Globus pallidus (tissue), 1 donor: ENCODE results near the gene NMUR1.
"Not testable (repeated sequence)": the region's sequence is repeated elsewhere in the genome, so short reads cannot be mapped to it uniquely, and the experiment has no call there.

Source experiments
- DNase-seq: peaks from one replicate; pipeline ENCODE4 v3.0.0-alpha.2; 2015; ENCODE audit warnings: low spot score

Gene NMUR1

DNA sequence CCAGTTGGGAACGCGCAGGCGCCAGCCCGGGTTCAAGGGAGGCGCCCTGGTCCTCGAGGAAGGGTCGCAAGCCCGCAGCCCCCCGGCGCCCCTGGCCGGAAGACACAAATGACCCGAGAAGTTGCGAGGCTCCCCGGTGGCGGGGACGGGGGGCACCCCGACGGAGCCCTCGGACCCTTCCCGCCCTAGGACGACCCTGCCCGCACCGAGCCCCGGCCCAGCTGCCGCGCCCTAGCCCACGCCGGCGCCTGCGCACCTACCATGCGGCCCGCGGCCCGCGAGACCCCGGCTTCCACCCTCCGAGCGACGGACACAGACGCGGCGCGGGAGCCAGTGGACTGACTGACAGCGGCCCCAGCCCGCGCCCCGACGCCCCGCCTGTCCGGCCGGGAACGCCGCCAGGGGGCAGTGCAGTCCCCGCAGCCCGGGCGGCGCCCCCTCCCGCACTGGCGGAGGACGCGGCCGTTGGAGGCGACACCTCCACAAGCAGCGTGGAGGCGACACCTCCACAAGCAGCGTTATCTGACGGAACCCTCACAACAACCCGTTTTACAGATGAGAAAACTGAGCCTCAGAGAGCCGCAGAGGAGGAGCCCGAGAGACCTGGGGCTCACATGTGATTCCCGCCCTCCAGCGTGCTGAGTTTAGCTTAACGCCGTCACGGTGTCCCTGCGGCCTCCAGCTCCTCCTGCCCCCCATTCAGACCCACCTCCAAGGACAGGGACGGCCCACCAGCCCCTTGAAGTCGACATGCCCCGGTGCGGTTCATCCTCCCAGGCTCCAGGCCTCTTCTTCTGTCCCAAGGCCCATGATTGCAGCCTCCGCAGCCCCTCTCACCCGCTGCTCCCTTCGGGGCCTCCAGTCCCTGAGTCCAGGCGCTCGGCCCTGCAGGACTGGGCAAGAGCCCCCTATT, at the start of gene NMUR1:
Gene NMUR1, minus strand, starts transcription at position 347 of the 913 bp plus-strand sequence. Its CDS starts 84 bp downstream, at position 263.
- no peak for DNase-seq

DNA sequence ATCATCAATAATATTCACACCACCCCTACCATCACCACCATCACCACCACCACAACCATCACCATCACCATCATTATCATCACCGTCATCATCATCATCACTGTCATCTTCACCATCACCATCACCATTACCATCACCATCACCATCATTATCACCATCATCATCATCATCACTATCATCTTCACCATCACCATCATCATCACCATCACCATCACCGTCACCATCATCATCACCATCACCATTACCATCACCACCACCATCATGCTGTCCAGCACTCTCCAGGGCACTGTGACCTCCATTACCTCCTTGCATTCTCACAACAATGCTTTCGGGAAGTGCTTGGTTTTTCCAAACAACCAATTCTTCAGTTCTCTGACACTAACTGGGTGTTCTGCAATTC, 49.3 kb upstream of the NMUR1 start:
- DNase-seq = no peak

DNA sequence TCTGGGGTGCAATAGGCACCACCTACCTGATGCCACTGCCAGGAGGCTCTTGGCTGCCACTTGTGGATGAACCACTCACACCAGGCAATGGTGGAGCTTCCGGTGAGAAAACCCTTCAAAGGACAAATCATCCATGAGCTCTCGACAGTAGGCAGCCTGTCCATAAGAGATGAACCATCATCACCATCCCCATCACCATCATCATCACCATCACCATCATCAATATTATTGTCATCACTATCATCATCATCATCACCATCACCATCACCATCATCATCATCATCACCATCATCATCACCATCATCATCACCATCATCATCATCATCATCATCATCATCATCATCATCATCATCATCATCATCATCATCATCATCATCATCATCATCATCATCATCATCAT, 48.4 kb upstream of the NMUR1 start:
- DNase-seq = not testable (repeated sequence)

DNA sequence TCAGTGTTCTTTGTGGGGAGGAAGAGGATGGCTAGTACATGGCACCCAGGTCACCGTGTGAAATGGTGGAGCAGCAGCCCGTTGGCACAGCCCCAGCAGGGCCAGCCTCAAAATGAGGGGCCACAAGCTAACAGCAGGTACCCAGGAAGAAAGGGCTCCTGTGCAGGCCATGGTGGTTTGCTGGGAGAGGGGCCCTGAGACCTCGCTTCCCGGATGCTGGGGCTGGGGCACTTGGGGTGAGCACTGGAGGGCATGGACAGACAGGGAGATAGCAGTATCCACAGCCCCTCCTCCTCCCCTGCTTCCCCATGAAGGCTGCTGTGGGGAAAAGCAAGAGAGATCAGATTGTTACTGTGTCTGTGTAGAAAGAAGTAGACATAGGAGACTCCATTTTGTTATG, 46.2 kb upstream of the NMUR1 start:
- DNase-seq = no peak

DNA sequence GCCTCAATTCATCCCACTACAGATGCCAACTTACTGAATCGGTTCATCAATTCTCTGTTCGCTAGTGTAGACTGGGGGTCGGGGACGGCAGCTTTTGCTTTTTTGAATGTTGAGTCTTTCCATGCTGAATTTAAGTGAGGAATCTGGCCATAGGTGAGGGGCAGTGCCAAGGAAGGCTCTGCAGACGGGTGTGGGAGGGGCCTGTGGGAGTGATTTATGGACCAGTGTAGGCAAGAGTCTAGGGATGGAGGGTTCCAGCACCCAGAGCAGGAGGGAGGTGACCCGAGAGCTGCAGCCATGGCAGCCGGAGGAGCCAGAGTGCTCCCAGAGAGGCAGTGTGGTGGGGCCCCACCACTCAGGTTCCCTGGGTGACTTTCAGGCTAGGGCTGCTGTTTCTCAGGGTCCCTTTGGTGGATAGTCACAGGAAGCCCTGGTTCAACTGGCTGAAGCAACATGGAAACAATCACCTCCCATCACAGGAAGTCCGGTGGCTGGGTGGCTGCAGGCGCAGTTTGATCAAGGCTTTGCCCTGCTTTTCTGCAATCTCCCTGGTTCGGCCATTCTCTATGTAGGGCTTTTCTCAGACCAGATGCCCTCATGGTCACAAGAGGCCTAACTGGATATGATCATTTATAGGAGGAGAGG, 45.5 kb upstream of the NMUR1 start:
- DNase-seq = no peak

DNA sequence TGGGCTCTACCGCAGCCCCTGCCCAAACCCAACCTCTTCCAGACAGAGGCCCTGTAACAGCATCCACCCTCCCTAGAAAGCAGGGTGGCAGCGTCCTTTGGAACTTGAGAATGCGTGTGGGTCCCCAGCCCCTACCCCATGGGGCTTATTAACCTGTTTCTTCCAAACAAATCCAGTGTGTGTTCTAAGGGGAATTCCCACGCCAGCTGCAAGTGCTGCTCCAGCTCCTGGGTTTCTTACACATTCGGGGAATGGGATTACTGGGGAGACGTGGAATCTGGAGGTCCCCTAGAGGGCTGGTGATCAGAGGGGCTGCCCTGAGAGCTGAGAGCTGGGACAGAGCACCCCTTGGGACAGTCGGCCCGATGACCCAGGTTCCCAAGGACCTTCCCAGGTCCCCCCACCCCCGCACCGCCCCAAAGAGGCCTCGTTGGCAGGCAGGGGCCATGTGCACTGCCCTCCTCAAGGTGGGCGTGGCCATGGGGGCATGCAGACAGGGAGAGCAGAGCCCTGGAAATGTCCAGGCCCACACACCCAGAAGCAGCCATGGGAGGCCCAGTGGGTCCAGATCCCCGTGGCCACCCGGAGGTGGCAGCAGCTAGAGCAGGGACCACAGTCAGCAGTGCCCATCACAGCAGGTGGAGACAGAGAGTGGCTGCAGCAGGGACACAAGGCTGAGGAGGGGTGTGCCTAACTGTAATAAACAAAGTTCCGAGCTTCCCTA, 43.6 kb upstream of the NMUR1 start:
- no peak for DNase-seq

DNA sequence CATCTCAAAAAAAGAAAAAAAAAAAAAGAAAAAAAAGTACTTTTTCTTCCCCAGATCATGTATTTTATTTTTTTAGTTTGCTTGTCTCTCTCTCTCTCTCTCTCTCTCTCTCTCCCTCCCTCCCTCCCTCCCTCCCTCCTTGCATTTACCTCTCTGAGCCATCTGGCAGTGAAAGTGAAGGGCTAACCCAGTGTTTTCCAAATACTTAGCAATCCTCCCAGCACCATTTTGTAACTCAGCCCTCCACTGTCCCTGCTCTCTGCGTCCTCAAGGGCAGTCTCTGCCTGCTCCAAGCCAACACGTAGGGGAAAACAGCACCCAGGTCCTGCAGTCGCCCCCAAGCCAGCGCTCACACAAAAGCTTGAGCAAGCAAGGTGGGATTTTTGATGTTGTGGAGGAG, 42.9 kb upstream of the NMUR1 start:
- DNase-seq = no peak

DNA sequence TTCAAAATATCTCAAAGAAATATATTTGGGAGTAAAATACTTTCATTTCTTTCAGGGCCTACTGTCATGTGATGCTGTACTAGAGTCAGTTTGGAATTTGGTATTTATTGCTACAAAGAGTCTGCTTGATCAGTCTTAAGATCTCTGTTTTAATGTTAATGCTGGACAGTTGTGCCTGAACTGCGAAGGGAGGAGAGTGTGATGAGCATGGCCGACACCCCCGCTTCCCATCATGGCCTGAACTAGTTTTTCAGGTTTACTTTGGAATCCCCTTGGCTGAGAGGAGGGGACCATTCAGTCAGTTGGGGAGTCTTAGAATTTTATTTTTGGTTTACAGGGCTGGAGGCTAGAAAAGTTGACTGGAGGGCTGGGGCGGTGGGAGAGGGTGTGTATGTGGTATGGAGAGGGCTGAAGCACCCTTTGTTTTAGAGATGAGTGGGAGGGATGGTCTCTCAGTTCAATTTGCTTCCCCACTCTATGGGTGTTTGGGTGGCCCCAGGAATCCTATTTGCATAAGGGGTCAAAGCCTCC, 41.5 kb upstream of the NMUR1 start:
- no peak for DNase-seq

DNA sequence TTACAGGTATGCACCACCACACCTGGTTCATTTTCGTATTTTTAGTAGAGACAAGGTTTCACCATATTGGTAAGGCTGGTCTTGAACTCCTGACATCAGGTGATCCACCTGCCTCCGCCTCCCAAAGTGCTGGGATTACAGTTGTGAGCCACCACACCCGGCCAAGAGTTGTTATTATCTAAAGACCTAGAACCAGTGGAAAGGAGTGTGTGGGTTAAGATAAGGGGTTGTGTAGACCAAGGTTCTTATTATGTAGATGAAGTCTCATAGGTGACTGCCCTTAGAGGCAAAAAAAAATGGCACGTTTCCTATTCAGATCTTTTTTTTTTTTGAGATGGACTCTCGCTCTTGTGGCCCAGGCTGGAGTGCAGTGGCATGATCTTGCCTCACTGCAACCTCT, 40.7 kb upstream of the NMUR1 start:
- DNase-seq = not testable (repeated sequence)

DNA sequence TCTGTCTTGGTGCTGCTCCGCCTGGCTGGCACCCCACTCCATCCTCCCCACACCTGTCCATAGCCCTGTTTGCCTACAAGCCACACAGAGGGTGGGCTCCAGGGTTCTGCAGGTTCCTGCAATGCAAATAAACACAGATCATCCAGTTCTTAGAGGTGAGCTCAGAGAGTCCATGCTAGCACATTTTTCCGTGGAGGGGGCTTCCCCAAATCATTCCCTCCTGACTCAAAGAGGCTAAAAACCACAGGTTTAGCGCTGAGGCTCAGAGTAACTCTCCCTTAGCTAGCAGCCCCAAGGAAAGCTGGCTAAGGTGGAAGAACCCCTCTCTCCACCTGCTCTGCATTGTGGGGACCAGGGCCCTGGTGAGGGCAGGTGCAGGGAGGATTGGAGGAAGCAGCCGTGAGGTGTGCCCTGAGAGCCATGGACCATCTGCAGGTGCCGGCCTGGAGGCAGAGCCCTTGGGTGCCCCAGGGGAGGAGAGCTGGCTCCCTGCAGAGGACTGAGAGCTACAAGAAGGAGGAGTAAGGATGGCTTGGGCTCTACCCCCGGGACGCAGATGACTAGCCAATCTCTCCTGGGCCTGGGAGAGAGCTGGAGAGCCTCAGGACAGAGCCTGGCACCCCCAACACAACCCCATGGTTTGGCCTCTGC, 38.7 kb upstream of the NMUR1 start:
- DNase-seq = no peak

- DNase-seq = no peak
These were observed 38.0 kb upstream of the NMUR1 start for GRCh38 chr2:231568098-231568784.

DNA sequence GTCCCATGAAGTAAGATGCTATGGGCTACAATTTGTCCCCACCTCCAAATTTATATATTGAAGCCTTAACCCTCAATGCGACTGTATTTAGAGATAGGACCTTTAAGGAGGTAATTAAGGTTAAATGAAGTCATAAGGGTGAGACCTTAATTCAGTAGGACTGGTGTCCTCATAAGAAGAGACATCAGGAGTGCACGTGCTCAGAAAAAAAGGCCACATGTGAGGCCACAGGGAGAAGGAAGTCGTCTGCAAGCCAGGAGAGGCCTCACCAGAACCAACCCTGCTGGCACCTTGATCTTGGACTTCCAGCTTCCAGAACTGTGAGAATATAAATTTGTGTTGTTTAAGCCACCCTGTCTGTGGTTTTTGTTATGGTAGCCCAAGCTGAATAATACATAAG, 36.9 kb upstream of the NMUR1 start:
- no peak for DNase-seq

DNA sequence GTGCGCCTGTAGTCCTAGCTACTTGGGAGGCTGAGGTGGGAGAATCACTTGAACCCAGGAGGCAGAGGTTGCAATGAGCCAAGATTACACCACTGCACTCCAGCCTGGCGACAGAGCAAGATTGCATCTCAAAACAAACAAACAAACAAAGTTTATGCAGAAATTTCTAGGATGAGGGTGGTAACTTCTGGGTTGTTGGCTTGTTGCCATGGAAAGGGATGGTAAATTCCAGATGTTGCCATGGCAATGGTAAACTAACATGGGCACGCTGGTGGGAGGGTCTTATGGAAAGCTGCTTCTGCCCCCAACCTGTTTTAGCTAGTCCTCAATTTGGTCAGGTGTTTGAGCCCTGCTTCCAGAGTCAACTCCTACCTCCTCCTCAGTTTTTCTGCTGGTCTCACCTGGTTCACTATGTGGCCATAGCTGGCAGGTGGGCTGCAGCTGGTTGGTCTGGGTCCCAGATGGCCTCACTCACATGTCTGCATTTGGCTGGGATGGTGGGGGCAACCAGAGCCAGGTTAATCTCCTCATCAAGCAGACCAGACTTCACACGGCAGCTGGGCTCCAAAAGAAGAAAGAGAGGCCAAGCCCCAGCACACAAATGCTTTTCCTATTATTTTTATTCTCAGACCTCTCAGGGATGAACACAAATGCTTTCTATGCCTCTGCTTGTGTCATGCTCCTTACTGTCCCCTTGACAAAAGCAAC, 35.8 kb upstream of the NMUR1 start:
- no peak for DNase-seq

GRCh38 chr2:231563378-231563961, 33.2 kb upstream of the NMUR1 start:
- DNase-seq = peak; percentile 85

DNA sequence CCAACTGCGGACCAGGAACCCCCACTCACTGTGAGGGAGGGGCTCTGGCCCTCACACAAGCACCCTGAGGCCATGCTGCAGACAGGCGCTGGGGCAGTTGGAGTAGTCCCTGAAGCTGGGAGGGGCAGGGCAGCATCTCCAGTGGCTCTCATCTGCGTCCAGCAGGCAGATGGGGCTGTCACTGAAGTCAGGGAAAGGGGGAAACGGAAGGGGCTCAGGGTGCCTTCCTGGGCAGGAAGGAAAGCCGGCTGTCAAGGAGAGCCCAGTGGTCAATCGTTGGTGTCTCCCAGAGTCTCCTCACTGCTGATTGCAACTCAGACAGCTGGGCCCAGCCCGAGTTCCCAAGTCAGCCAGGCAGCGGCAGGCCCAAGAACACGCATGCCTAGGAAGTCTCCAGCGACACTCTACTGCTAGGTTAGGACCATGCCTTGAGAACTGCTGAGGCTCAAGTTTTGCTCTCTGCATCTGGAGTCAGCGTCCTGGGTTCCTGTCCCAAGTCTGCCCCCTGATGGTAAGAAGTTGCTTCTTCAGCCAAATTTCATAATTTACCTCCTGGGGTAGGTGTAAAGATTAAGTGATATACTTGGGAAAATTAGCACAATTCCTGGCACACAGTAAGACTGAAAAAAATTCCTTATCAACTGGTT, 27.4 kb upstream of the NMUR1 start:
- peak; percentile 73 for DNase-seq

- DNase-seq = no peak
These were observed 26.7 kb upstream of the NMUR1 start for GRCh38 chr2:231556981-231557380.

- DNase-seq = not testable (repeated sequence)
These were observed 26.3 kb upstream of the NMUR1 start for GRCh38 chr2:231556496-231556895.

- DNase-seq = no peak
These were observed 24.7 kb upstream of the NMUR1 start for GRCh38 chr2:231554748-231555545.

DNA sequence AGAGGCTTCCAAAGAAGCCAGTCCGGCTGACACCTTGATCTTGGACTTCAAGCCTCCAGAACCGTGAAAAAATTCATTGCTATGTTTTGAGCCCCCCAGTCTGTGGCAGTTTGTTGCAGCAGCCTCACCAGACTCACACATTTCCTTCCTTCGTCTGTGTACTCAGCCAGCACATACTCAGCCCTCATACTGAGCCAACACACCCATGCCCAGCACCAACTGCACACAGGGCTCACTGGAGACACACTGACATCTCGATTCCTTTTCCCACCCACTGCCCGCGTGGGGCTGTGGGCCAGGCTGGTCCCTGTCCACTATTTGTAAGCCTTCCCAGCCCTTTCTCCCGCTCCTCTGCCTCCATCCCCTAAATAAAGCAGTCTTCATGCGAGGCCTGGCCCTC, 24.1 kb upstream of the NMUR1 start:
- DNase-seq = no peak
